ENCODE data around the gene COPG2.
A peak's percentile ranks its signal among the peaks of the same experiment; 100 is the strongest.
"Not testable (repeated sequence)": the region's sequence is repeated elsewhere in the genome, so short reads cannot be mapped to it uniquely, and the experiment has no call there.

The COPG2 gene

GRCh38 chr7:130668258-130669084 lies at the start of gene COPG2:
COPG2 (minus strand) TSS chr7:130668748; CDS start chr7:130668668, 80 bp downstream.
- H3K36me3 Mint-ChIP-seq: peaks cover 7% of the 10 kb centered on the region
- peak; percentile 96 for ATAC-seq
- H3K4me1 Mint-ChIP-seq: peaks cover 19% of the 10 kb centered on the region
- peak within 1 kb of the TSS; percentile 79 for H3K4me3 Mint-ChIP-seq
- peak within 1 kb of the TSS; percentile 85 for H3K27ac Mint-ChIP-seq
- DNase-seq (ENCODE audit: low spot score in 2 of 2): peak; percentile 87 to 93
- no peaks in the 10 kb centered on the region for H3K9me3 Mint-ChIP-seq

- Mint-ChIP-seq H3K9me3 (no peaks in the 10 kb centered on the region), H3K36me3 (no peaks in the 10 kb centered on the region), H3K4me3 (no peak overlapping the region), H3K27ac (no peak overlapping the region), H3K4me1 (no peaks in the 10 kb centered on the region)
- ATAC-seq (no peak), DNase-seq (ENCODE audit: low spot score in 2 of 2) (no peak)
These were observed 43.9 kb upstream of the COPG2 start for GRCh38 chr7:130712416-130712815.

- Mint-ChIP-seq H3K4me3 (no peak overlapping the region), H3K4me1 (no peaks in the 10 kb centered on the region), H3K27ac (no peak overlapping the region), H3K36me3 (no peaks in the 10 kb centered on the region), H3K9me3 (no peaks in the 10 kb centered on the region)
- ATAC-seq: no peak
- no peak for DNase-seq (ENCODE audit: low spot score in 2 of 2)
These were observed 40.2 kb upstream of the COPG2 start for GRCh38 chr7:130708766-130709165.

DNA sequence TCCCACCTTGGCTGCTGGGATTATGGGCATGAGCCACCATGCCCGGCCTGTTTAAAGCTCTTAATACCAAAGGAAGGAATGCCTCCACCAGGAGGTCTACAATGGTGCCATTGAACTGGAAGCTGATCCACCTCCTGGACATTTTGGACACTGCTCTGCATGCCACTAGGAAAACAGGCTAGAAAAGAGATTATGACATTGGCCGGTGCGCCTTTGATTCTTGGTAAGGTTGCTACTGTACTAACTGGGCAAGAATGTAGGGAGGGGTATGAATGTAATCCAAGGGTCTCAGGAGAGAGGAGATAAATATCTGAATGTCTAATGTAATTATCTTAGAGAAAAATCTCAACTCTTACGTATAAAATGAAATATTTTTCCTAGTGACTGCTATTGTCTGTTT lies 39.5 kb upstream of the COPG2 start:
- Mint-ChIP-seq H3K9me3 (no peaks in the 10 kb centered on the region), H3K36me3 (no peaks in the 10 kb centered on the region), H3K4me3 (no peak overlapping the region), H3K4me1 (no peaks in the 10 kb centered on the region), H3K27ac (no peak overlapping the region)
- DNase-seq (ENCODE audit: low spot score in 2 of 2) (no peak), ATAC-seq (no peak)

DNA sequence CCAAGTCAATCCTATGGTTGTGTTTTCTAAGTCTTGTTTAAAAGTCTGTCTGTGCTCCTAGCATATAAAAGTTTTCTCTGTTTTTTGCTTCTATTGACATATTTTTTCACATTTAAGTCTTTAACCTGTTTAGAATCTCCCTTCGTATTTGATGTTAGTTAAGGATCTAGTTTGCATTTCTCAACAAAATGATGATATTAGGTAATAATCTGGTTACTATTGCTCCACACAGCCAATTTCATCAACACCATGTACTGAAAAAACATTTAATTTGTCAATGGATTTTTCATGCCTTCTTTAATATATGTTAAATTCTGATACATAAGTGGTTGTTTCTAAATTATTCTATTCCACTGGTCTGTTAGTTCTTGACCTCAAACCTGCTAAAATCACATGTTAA lies 35.3 kb upstream of the COPG2 start:
- Mint-ChIP-seq H3K9me3 (no peaks in the 10 kb centered on the region), H3K4me1 (no peaks in the 10 kb centered on the region), H3K36me3 (no peaks in the 10 kb centered on the region), H3K4me3 (no peak overlapping the region), H3K27ac (no peak overlapping the region)
- ATAC-seq (no peak), DNase-seq (ENCODE audit: low spot score in 2 of 2) (no peak)

GRCh38 chr7:130701650-130702049 lies 33.1 kb upstream of the COPG2 start:
- Mint-ChIP-seq H3K27ac (no peak overlapping the region), H3K36me3 (no peaks in the 10 kb centered on the region), H3K4me1 (no peaks in the 10 kb centered on the region), H3K4me3 (no peak overlapping the region), H3K9me3 (no peaks in the 10 kb centered on the region)
- DNase-seq (ENCODE audit: low spot score in 2 of 2): no peak
- ATAC-seq: no peak

- no peaks in the 10 kb centered on the region for H3K9me3 Mint-ChIP-seq
- H3K27ac Mint-ChIP-seq: no peak overlapping the region
- H3K36me3 Mint-ChIP-seq: no peaks in the 10 kb centered on the region
- H3K4me3 Mint-ChIP-seq: no peak overlapping the region
- no peaks in the 10 kb centered on the region for H3K4me1 Mint-ChIP-seq
- no peak for ATAC-seq
- no peak for DNase-seq (ENCODE audit: low spot score in 2 of 2)
These were observed 32.2 kb upstream of the COPG2 start for GRCh38 chr7:130700760-130701159.

DNA sequence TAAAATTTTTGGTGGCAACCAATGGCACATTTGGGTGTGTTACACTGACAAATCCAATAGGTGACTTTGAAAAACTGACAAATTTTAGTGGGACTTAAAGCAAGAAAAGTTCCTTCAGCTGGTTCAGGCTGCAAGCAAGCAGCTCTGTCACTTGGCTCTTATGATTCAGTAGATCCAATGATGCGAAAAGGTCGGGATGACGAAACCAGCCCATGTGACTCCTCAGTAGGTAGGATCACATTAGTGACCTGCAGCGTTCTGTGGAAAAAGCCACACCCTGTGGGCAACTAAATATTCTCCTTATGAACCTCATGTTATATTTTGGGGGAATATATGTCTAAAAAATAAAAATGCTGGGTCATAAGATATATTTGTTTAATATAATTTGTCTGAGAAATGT lies 31.1 kb upstream of the COPG2 start:
- H3K4me3 Mint-ChIP-seq: no peak overlapping the region
- H3K9me3 Mint-ChIP-seq: no peaks in the 10 kb centered on the region
- DNase-seq (ENCODE audit: low spot score in 2 of 2): no peak
- no peaks in the 10 kb centered on the region for H3K4me1 Mint-ChIP-seq
- H3K36me3 Mint-ChIP-seq: no peaks in the 10 kb centered on the region
- ATAC-seq: no peak
- no peak overlapping the region for H3K27ac Mint-ChIP-seq

DNA sequence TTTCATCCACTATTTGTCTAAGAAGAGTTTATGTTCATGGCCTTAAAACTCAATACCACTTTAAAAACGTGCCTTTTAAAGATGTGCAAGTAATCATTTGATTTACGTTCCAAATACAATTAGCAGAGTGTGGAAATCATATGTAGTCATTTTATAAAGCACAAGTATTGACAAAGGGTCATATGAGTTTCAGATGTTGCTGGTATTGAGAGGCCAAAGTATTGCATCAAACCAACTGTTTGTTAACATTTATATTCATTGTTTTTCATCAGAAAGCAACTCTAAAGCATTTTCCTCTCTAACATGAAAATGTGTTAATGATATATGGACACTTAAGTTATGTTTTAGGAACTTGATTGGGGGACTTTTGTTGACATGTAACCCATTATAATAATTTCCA lies 29.3 kb upstream of the COPG2 start:
- H3K9me3 Mint-ChIP-seq: no peaks in the 10 kb centered on the region
- no peak for ATAC-seq
- H3K4me3 Mint-ChIP-seq: no peak overlapping the region
- H3K27ac Mint-ChIP-seq: no peak overlapping the region
- H3K4me1 Mint-ChIP-seq: no peaks in the 10 kb centered on the region
- no peak for DNase-seq (ENCODE audit: low spot score in 2 of 2)
- H3K36me3 Mint-ChIP-seq: no peaks in the 10 kb centered on the region

GRCh38 chr7:130695840-130696239 lies 27.3 kb upstream of the COPG2 start:
- H3K4me3 Mint-ChIP-seq: no peak overlapping the region
- H3K27ac Mint-ChIP-seq: no peak overlapping the region
- no peak for DNase-seq (ENCODE audit: low spot score in 2 of 2)
- H3K36me3 Mint-ChIP-seq: no peaks in the 10 kb centered on the region
- ATAC-seq: no peak
- peaks cover 7% of the 10 kb centered on the region for H3K9me3 Mint-ChIP-seq
- no peaks in the 10 kb centered on the region for H3K4me1 Mint-ChIP-seq

DNA sequence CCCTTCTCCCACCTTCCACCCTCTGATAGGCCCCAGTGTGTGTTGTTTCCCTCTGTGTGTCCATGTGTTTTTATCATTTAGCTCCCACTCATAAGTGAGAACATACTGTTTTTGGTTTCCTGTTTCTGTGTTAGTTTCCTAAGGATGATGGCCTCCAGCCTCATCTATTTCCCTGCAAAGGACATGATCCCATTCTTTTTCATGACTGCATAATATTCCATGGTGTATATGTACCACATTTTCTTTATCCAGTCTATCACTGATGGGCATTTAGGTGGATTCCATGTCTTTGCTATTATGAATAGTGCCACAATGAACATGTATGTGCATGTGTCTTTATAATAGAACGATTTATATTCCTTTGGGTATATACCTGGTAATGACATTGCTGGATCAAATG lies 23.8 kb upstream of the COPG2 start:
- H3K36me3 Mint-ChIP-seq; H3K27ac Mint-ChIP-seq; H3K4me3 Mint-ChIP-seq; DNase-seq (ENCODE audit: low spot score in 2 of 2); ATAC-seq; H3K9me3 Mint-ChIP-seq; H3K4me1 Mint-ChIP-seq: not testable (repeated sequence)

GRCh38 chr7:130689683-130690082 lies 21.1 kb upstream of the COPG2 start:
- Mint-ChIP-seq H3K36me3 (no peaks in the 10 kb centered on the region), H3K4me3 (no peak overlapping the region), H3K4me1 (no peaks in the 10 kb centered on the region), H3K9me3 (peaks cover 12% of the 10 kb centered on the region), H3K27ac (no peak overlapping the region)
- ATAC-seq: no peak
- DNase-seq (ENCODE audit: low spot score in 2 of 2): no peak

DNA sequence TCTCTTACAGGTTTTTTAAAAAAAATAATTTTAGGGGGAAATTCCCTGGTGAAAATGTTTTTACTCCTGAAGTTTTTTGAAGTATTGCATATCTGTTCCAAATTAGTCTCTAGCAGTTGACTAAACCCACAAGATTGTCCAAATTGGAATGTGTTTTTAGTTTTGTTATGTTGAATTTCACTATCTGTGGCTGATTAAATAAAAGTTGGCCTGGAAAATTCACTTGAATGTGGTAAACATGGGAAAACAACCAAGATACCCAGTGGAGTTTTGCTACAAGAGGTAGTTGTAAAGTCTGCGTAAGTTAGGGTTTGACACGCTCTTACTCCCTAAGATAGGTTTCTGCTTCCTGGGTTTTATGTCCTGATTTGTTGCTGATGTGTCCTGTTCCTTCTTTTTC lies 14.5 kb upstream of the COPG2 start:
- H3K36me3 Mint-ChIP-seq: no peaks in the 10 kb centered on the region
- no peak for ATAC-seq
- H3K4me3 Mint-ChIP-seq: no peak overlapping the region
- H3K9me3 Mint-ChIP-seq: peaks cover 2% of the 10 kb centered on the region
- DNase-seq (ENCODE audit: low spot score in 2 of 2): no peak
- H3K27ac Mint-ChIP-seq: no peak overlapping the region
- no peaks in the 10 kb centered on the region for H3K4me1 Mint-ChIP-seq

GRCh38 chr7:130674456-130674855 lies 5.9 kb upstream of the COPG2 start:
- Mint-ChIP-seq H3K4me1 (peaks cover 4% of the 10 kb centered on the region), H3K27ac (no peak overlapping the region), H3K9me3 (no peaks in the 10 kb centered on the region), H3K4me3 (no peak overlapping the region), H3K36me3 (no peaks in the 10 kb centered on the region)
- no peak for DNase-seq (ENCODE audit: low spot score in 2 of 2)
- no peak for ATAC-seq

DNA sequence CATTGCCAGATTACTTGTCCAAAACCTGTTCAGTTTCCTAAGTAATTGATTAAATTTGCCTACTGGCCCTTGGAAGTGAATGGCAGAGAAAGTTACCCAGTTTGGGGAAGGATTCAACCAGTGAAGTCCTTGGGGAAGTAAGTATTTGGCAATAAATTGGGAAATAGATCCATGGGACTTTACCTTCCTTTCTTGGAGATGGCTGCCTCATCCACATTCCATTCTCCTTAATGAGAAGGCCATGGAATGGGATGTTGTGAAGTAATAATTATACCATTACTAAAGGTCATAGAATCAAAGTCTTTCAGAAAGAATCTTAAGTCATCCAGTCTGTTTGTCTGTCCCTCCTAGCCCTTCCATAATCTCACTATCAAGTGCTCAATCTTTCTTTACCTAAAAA lies 4.5 kb upstream of the COPG2 start:
- no peaks in the 10 kb centered on the region for H3K36me3 Mint-ChIP-seq
- no peak overlapping the region for H3K4me3 Mint-ChIP-seq
- H3K9me3 Mint-ChIP-seq: no peaks in the 10 kb centered on the region
- no peak for ATAC-seq
- H3K4me1 Mint-ChIP-seq: peaks cover 11% of the 10 kb centered on the region
- no peak for DNase-seq (ENCODE audit: low spot score in 2 of 2)
- H3K27ac Mint-ChIP-seq: no peak overlapping the region

GRCh38 chr7:130672146-130672545 lies 3.6 kb upstream of the COPG2 start:
- Mint-ChIP-seq H3K9me3 (no peaks in the 10 kb centered on the region), H3K4me1 (peaks cover 19% of the 10 kb centered on the region), H3K4me3 (no peak overlapping the region), H3K27ac (no peak overlapping the region), H3K36me3 (no peaks in the 10 kb centered on the region)
- no peak for DNase-seq (ENCODE audit: low spot score in 2 of 2)
- no peak for ATAC-seq
